Measurements from ENCODE around the gene ST6GAL1. TPM values are rescaled to one million over a fixed set of nuclear protein-coding genes. Genes with fewer than 3 reads are reported as not detected.
"Not testable (repeated sequence)": the region's sequence is repeated elsewhere in the genome, so short reads cannot be mapped to it uniquely, and the experiment has no call there.

ST6GAL1 gene
- polyA plus RNA-seq, 3 donors = 19.0 to 24.4 (median 20.5) TPM

- Histone ChIP-seq H3K27me3 (ENCODE audit: control insufficient read depth in 2 of 2, insufficient read depth in 2 of 2, low read length in 2 of 2) (no peaks in the 10 kb centered on the region), H3K9ac (ENCODE audit: insufficient read depth, low read length, poor library complexity, severe bottlenecking) (no peak overlapping the region), H4K20me1 (ENCODE audit: insufficient read depth, low read length) (no peaks in the 10 kb centered on the region), H3K4me2 (replicated peaks; ENCODE audit: extremely low read depth, low read length, poor library complexity, severe bottlenecking) (no peak overlapping the region), H3K4me1 (ENCODE audit: control insufficient read depth in 1 of 2, insufficient read depth in 2 of 2, low read length in 2 of 2) (peaks cover 4 to 11% of the 10 kb centered on the region in 2 donors), H3K9me3 (replicated peaks in 1 of 2; ENCODE audit: control insufficient read depth in 1 of 2, insufficient read depth in 1 of 2, low read length in 2 of 2) (no peaks in the 10 kb centered on the region), H2AFZ (ENCODE audit: insufficient read depth, low read depth, low read length, poor library complexity, severe bottlenecking) (no peak overlapping the region), H3K36me3 (replicated peaks in 1 of 2; ENCODE audit: control insufficient read depth in 1 of 2, insufficient read depth in 2 of 2, low read length in 2 of 2) (no peaks in the 10 kb centered on the region), H3K79me2 (ENCODE audit: insufficient read depth, low read length) (no peaks in the 10 kb centered on the region), H3K27ac (ENCODE audit: low read depth in 1 of 2, low read length in 2 of 2) (no peak overlapping the region), H3K4me3 (replicated peaks in 1 of 3; ENCODE audit: low read depth in 2 of 3, low read length in 3 of 3) (no peak overlapping the region)
- WGBS (ENCODE audit: insufficient coverage) = no CpG with 5 or more reads among the region's 5 CpGs
- intact Hi-C loops (cut with micrococcal nuclease) = no loop called here
- Mint-ChIP-seq H3K9me3 (peaks cover 4 to 9% (median 7%) of the 10 kb centered on the region in 7 donors), H3K4me1 (peaks cover 18% of the 10 kb centered on the region), H3K27me3 (ENCODE audit: low read depth in 3 of 3) (peaks cover 1 to 4% (median 2%) of the 10 kb centered on the region in 3 donors), H3K27ac (no peak overlapping the region), H3K4me3 (no peak overlapping the region), H3K36me3 (no peaks in the 10 kb centered on the region)
- no peak for DNase-seq
- TF ChIP-seq CTCF (IDR thresholded peaks at IDR 0.05) = no peak
These were observed 43.9 kb upstream of the ST6GAL1 start for GRCh38 chr3:186886202-186886981.

- H3K36me3 Mint-ChIP-seq; H3K9me3 ChIP-seq (replicated peaks in 1 of 2; ENCODE audit: control insufficient read depth in 1 of 2, insufficient read depth in 1 of 2, low read length in 2 of 2); H4K20me1 ChIP-seq (ENCODE audit: insufficient read depth, low read length); H3K4me3 ChIP-seq (replicated peaks in 1 of 3; ENCODE audit: low read depth in 2 of 3, low read length in 3 of 3); H3K27ac ChIP-seq (ENCODE audit: low read depth in 1 of 2, low read length in 2 of 2); H3K27me3 ChIP-seq (ENCODE audit: control insufficient read depth in 2 of 2, insufficient read depth in 2 of 2, low read length in 2 of 2); H3K36me3 ChIP-seq (replicated peaks in 1 of 2; ENCODE audit: control insufficient read depth in 1 of 2, insufficient read depth in 2 of 2, low read length in 2 of 2); H3K79me2 ChIP-seq (ENCODE audit: insufficient read depth, low read length); H3K9ac ChIP-seq (ENCODE audit: insufficient read depth, low read length, poor library complexity, severe bottlenecking); intact Hi-C loops (cut with micrococcal nuclease); H3K27ac Mint-ChIP-seq; H2AFZ ChIP-seq (ENCODE audit: insufficient read depth, low read depth, low read length, poor library complexity, severe bottlenecking); H3K4me1 ChIP-seq (ENCODE audit: control insufficient read depth in 1 of 2, insufficient read depth in 2 of 2, low read length in 2 of 2); H3K4me3 Mint-ChIP-seq; H3K9me3 Mint-ChIP-seq; DNase-seq; H3K27me3 Mint-ChIP-seq (ENCODE audit: low read depth in 3 of 3); H3K4me2 ChIP-seq (replicated peaks; ENCODE audit: extremely low read depth, low read length, poor library complexity, severe bottlenecking): not testable (repeated sequence)
- H3K4me1 Mint-ChIP-seq = peaks cover 11% of the 10 kb centered on the region
- no CpG with 5 or more reads among the region's 5 CpGs for WGBS (ENCODE audit: insufficient coverage)
These were observed 42.8 kb upstream of the ST6GAL1 start for GRCh38 chr3:186887507-186887938.
